HG02840 (cell line): ENCODE results near the gene LSR.

ENCODE experiments used
- ATAC-seq: cut with Tn5 transposase; IDR thresholded peaks from one replicate; pipeline ENCODE4 v1.9.1; 2021; ENCODE audit warnings: mild to moderate bottlenecking, moderate library complexity, moderate number of reproducible peaks; ENCODE audit not compliant: unreplicated experiment, low FRiP score

Gene LSR, protein sequence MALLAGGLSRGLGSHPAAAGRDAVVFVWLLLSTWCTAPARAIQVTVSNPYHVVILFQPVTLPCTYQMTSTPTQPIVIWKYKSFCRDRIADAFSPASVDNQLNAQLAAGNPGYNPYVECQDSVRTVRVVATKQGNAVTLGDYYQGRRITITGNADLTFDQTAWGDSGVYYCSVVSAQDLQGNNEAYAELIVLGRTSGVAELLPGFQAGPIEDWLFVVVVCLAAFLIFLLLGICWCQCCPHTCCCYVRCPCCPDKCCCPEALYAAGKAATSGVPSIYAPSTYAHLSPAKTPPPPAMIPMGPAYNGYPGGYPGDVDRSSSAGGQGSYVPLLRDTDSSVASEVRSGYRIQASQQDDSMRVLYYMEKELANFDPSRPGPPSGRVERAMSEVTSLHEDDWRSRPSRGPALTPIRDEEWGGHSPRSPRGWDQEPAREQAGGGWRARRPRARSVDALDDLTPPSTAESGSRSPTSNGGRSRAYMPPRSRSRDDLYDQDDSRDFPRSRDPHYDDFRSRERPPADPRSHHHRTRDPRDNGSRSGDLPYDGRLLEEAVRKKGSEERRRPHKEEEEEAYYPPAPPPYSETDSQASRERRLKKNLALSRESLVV

DNA sequence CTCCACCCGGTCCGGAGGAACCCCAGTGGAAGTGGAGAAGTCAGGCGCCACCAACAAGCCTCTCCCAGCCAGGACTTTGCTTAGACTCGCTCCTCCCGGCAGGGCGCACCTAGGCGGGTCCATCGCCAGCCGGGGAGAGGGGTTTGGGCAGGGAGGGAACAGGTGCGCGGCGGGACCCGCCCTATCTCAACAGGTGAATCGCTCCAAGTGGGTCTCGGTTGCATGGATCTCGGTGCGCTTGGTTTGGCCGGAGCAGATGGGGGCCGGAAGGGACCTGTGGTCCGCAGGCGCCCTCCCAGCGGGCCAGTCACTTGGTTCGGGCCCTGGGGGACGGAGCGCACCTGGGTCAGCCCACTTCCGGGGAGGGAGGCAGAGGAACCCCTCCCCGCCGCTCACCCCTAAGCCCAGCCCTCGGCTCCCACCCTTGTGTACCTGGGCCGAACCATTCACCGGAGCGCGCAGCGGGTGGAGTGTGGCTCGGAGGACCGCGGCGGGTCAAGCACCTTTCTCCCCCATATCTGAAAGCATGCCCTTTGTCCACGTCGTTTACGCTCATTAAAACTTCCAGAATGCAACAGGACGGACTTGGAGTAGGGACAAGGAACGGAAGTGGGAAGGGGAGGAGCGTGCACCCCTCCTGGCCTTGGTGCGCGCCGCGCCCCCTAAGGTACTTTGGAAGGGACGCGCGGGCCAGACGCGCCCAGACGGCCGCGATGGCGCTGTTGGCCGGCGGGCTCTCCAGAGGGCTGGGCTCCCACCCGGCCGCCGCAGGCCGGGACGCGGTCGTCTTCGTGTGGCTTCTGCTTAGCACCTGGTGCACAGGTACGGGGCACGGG lies at the start of gene LSR:
TSS of gene LSR (plus strand) at position 693 of the 836 bp plus-strand sequence. CDS start at position 714, 21 bp downstream.
- peak; percentile 81 for ATAC-seq

DNA sequence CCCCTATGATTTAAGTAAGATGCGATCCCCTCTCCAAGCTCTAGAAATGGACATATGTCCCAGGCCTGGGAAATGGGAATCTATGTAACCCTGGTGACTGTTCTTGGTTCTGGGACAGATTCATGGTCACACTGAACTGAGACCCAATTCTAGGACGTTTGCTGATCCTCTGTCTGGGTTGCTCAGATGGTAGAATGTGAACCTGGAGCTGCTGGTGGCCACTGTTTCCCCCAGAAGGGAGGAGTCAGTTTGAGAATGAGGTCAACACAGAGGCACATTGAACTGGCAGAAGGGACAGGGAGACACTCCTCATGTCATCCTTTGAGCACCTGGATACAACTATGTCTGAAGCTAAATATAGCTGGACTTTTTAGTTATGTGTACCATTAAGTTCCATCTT lies 49.3 kb upstream of the LSR start:
- no peak for ATAC-seq

DNA sequence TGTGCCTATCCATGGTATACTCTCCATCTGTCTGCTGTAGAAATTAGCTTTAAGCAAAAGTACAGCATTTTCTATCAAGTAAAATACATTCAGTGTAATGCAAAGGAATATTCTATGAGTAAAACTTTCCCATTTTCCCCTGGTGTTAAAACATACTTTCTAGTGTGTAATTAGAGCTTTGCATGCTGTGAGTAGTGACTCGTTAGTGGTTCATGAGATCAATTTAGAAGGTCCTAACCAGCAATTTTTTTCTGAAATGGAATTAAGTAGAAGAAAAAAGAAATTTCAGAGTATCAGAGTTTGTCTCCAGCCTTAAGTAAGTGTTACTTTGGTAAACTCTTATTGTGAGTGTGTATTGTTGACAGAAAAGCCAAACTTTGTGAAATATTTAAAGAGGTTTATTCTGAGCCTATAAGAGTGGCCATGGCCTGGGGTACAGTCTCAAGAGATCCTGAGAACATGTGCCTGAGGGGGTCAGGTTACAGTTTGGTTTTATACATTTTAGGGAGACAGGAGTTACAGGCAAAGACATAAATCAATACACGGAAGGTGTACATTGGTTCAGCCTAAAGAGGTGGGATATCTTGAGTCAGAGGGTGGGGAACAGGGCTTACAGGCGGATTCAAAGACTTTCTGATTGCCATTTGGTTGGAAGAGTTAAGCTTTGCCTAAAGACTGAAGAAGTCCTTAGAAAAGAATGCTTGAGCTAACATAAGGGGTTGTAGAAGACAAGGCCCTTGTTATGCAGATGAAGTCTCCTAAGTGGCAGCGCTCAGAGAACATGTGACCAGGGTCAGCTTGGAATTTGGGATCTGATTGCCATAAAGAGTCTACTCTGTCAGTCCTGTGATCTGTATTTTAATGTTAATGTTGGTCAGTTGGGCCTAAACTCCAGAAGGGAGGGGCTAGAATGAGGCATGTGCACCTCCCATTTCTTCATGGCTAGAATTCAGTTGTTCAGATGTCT lies 45.8 kb upstream of the LSR start:
- ATAC-seq = no peak

DNA sequence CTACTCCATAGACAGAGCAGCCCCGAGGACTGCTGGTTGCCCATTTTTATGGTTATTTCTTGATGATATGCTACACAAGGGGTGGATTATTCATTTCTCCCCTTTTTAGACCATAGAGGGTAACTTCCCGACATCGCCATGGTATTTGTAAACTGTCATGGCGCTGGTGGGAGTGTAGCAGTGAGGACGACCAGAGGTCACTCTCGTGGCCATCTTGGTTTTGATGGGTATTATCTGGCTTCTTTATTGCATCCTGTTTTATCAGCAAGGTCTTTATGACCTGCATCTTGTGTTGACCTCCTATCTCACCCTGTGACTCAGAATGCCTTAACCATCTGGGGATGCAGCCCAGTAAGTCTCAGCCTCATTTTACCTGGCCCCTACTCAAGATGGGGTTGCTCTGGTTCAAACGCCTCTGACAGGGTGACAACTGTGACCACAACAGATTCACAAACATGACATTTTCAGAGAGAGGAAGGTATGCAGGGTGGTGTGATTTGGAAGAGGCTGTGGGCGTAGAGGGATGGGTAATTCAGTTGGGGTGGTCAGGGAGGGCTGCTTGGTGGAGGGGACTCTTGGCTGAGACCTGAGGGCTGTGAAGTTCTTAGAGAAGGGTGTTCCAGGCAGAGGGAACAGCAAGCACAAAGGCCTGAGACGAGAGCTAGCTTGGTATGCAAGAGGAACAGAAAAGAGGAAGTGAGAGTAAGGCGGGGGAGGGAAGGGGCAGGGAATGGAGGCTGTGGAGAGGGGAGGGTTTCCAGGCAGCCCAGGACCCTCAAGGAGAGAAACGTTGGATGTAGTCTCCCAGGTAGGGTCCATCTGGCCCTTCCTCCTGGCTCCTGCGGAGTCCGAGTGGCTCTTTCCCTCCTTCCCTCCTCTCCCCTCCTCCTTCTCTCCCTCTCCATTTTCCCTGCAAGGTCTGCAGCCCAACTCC lies 43.7 kb upstream of the LSR start:
- ATAC-seq = no peak

DNA sequence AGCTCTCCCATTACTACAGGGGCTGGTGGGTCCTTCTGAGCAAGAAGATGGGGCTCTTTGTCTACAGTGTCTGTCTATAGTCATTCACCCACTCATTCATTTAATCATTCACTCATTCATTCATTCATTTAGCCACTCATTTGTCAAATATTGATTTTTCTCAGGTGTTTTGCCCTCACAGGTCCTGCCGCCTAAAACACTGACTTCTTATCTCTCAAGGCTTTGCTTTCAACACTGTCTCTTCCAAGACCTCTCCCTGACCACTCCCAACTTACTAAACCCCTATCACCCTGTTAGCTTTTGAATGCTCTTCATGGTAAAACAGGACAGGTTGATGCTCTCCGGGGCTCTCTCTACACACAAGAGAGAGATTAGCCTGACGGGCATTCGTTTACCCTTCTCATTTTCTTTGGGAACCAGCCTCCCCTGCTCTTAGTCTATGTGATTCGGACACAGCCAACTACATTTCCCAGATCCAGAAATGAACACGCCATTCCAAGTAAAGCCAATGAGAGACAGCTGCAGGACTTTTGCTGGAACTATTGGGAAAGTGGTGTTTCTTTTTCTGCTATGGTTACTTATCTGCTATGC lies 43.0 kb upstream of the LSR start:
- no peak for ATAC-seq

DNA sequence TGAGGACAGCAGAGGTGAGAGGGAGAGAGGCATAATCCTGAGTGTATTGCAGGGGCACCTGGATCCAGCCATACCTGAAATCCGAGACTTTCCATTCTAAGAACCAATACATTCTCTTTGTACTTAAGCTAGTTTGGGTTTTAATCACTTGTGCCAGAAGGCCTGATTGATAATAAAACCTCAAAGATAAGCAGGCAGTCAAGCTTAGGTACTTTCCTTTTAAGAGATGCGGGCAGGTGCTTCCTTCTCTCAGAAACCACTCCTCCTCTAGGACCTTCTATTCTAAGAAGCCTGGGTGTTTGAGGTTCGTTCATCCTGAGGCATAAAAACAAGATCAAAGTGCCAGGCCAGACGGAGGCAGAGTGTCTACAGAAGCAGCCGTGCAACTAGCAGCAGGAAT lies 42.4 kb upstream of the LSR start:
- no peak for ATAC-seq

DNA sequence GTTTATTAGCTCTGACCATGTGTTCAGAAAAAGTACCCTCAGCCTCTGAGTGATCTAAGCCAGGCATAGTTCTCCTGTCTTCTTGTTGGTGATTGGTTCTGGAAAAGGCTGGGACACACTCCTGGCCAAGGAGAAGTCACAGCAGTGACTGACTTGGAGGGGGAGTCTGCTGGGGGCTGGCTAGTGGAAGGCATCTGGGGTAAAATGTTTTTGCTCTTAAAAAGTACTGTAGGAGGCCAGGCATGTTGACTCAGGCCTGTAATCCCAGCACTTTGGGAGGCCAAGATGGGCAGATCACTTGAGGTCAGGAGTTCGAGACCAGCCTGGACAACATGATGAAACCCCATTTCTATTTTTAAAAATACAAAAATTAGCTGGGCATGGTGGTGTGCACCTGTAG lies 41.9 kb upstream of the LSR start:
- ATAC-seq = no peak

DNA sequence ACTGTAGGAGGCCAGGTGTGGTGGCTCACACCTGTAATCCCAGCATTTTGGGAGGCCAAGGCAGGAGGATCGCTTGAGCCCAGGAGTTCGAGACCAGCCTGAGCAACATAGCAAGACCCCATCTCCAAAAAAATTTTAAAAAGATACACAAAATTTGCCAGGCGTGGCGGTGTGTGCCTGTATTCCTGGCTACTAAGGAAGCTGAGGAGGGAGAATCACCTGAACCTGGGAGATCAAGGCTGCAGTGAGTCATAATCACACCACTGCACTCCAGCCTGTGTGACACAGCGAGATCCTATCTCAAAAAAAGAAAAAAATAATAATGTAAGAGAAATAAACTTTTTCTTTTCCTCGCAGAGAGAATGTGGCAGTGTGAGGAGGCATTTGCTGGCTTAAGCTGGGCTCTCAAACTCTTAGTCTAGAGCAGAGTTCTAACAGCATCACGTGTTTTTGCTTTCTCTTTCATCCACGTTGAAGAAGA lies 41.4 kb upstream of the LSR start:
- no peak for ATAC-seq

DNA sequence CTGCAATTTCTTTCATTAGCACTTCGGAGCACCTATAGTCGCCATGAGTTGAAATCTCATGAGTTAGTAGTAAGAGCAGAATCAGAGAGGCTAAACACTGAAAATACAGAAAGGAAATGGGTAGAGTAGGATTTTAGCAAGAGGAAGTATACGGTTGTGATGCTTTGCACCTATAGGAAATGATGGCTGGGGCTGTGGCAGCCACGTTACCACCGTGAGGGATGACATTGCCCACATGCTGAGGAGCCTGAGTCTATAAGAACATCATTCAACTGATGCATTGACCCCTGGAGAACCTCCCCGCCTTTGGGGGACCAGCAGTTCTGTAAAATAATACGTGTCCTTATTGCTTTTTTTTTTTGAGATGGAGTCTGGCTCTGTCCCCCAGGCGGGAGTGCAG lies 40.7 kb upstream of the LSR start:
- no peak for ATAC-seq

DNA sequence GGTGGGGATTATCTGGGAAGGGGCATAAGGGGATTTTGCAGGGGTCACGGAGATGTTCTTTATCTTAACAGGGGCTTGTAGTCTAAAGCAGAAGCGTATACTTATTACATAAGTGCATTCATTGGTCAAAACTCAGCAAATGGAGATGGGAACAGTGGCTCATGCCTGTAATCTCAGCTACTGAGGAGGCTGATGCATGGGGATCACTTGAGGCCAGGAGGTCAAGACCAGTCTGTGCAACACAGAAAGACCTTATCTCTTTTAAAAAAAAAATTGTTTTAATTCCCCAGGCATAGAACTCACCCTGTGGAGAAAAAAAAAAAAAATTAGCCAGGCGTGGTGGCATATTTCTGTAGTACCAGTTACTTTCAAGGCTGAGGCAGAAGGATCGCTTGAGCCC lies 39.2 kb upstream of the LSR start:
- ATAC-seq = no peak

DNA sequence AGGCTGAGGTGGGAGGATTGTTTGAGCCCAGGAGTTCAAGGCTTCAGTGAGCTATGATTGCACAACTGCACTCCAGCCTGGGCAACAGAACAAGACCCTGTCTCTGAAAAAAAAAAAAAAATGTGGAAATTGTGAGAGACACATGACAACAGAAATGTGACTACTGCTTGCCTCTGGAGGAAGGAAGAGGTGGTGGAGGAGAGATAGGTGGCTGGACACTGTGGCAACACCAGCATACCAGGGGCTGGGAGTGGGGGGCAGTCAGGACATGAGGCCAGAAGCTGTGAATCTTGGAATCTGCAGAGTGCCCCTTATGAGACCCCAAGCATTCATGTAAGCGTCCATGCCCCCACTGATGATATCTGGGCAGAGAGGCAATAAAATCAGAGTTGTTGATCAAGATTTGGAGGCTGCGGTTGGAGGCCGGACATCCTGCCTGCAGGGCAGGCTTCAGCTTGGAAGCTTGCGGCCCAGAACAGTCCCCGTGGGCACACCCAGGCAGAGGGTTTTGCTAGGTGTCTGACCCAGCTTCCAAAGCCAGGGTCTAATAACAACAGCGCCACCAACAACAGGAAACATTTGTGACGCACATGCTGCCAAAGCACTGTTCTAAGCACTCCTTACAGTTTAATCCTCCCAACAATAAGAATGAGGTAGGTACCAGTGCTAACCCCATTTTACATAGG lies 37.1 kb upstream of the LSR start:
- ATAC-seq = no peak

DNA sequence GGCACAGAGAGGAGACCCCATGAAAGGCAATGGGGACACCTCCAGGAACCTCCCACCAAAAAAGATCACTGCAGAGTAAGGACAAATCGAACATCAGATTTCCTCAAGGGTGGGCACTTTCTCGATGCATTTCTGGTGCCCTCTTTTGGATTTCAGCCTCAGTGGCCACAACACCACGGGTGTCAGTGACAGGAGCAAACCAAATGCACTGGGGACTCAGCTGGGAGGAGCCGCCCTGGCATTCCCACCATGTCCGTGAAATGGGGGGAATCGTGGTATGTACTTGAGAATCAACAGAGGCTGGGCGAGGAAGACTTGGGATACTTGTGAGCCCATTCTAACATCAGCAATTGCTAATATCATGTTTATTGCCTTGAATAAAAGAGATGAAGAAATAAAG lies 36.6 kb upstream of the LSR start:
- ATAC-seq = no peak

DNA sequence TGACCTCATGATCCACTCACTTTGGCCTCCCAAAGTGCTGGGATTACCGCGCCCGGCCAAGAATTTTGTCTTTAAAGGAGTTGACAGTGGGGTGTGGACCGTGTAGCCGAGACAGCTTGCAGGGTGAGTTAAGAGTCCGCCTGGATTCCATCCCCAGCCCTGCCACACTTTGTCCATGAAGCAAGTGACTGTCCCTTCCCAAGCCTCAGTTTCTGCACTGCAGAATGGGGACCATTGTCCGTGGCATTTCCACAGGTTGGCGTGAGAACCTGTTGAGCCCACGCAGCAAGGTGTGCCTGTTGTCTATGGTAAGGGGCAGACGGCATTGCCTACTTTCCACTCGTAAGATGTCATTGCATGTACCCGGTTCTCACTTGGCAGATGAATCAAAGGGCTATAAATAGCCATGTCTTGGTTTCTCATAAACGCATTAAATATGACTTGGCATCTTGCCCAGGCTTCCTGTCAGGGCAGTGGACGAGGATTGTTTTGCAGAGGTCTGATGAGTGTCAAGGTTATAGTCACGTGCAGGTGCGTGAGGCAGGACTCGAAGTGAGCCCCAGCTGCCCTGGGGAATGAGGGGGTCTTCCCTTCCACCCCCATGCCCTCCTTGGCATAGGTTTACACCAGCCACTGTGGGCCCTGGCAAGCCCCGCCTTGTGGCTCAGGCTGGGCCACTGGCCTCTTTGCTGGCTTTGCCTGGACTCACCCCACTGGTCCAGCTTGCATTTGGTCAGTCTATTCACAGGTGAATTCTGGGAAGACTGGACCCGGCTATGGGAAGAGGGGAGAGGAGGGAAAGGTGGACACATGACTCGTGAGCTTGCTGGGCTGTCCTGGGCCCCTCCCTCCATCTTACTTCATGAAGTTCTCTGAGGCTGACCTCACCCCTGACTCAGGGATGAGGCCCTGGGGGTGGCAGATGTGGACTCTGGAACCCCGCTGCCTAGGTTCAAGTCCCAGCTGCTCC lies 34.9 kb upstream of the LSR start:
- no peak for ATAC-seq

DNA sequence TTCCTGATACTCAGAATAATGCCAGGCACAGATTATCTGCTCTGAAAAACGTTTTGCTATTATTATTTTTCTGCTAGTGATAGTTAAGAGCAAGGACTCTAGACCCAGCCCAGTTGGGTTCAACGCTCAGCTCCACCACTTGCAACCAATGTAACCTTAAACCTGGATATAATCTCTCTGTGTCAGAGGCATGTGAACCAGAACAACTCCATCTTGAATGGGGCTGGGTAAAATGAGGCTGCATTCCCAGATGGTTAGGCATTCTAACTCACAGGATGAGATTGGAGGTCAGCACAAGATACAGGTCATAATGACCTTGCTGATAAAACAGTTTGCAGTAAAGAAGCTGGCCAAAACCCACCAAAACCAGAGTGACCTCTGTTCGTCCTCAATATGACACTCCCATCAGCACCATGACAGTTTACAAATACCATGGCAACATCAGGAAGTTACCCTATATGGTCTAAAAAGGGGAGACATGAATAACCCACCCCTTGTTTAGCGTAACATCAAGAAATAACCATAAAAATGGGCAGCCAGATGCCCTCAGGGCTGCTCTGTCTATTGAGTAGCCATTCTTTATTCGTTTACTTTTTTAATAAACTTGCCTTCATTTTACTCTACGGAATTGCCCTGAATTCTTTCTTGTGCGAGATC lies 33.9 kb upstream of the LSR start:
- ATAC-seq = no peak

DNA sequence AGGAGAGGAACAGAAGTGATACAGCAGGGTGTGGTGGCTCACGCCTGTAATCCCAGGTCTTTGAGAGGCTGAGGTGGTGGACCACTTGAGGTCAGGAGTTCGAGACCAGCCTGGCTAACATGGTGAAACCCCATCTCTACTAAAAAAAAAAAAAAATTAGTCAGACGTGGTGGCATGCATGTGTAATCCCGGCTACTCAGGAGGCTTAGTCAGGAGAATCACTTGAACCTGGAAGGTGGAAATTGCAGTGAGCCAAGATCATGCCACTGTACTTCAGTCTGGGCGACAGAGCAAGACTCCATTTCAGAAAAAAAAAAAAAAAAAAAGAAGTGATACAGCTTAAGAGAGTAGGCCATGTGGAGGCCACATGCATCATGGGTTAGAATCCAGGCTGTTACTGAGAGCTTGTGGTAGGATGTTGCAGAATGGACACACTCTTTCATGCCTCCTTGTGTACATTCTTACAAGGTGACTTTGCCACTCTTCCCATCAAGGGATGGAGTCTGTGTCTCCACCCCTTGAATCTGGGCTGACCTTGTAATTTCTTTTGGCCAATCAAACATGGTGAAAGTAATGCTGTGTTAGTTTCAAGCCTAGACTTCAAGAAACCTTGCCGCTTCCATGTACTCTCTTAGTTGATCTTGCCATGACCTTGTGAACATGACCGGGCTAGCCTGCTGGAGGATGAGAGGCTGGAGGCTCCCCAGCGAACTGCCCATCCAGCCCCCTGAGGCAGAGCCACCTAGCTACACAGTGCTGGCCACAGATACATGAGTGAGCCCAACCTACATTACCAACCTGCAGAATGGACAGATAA lies 32.6 kb upstream of the LSR start:
- ATAC-seq = no peak
